ENCODE results near the gene LGALS3. TPM values are rescaled to one million over a fixed set of nuclear protein-coding genes. Genes with fewer than 3 reads are reported as not detected.

The LGALS3 gene
- total RNA-seq, 1 donor from 2014 or later: 17.1 TPM

DNA sequence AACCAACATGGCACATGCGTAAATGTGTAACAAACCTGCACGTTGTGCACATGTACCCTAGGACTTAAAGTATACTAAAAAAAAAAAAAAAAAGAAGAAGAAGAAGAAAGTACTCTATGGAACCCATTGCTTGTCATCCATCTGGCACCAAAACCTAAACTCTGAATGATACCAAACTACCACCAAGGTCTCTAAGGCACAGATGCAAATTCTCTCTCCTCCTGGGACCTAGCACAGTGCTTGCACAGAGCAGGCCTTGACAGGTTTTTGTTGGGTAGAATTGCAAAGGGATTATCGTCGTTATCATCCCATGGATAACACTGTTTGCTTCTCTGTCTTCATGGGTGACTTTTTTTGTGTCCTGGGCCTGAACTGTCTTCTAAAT, 13.2 kb upstream of the LGALS3 start:
- no peaks in the 10 kb centered on the region for H3K9me3 Mint-ChIP-seq
- TF ChIP-seq, protein P1, sequence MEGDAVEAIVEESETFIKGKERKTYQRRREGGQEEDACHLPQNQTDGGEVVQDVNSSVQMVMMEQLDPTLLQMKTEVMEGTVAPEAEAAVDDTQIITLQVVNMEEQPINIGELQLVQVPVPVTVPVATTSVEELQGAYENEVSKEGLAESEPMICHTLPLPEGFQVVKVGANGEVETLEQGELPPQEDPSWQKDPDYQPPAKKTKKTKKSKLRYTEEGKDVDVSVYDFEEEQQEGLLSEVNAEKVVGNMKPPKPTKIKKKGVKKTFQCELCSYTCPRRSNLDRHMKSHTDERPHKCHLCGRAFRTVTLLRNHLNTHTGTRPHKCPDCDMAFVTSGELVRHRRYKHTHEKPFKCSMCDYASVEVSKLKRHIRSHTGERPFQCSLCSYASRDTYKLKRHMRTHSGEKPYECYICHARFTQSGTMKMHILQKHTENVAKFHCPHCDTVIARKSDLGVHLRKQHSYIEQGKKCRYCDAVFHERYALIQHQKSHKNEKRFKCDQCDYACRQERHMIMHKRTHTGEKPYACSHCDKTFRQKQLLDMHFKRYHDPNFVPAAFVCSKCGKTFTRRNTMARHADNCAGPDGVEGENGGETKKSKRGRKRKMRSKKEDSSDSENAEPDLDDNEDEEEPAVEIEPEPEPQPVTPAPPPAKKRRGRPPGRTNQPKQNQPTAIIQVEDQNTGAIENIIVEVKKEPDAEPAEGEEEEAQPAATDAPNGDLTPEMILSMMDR (IDR thresholded peaks at IDR 0.05; ENCODE audit: unreplicated experiment): no peak

DNA sequence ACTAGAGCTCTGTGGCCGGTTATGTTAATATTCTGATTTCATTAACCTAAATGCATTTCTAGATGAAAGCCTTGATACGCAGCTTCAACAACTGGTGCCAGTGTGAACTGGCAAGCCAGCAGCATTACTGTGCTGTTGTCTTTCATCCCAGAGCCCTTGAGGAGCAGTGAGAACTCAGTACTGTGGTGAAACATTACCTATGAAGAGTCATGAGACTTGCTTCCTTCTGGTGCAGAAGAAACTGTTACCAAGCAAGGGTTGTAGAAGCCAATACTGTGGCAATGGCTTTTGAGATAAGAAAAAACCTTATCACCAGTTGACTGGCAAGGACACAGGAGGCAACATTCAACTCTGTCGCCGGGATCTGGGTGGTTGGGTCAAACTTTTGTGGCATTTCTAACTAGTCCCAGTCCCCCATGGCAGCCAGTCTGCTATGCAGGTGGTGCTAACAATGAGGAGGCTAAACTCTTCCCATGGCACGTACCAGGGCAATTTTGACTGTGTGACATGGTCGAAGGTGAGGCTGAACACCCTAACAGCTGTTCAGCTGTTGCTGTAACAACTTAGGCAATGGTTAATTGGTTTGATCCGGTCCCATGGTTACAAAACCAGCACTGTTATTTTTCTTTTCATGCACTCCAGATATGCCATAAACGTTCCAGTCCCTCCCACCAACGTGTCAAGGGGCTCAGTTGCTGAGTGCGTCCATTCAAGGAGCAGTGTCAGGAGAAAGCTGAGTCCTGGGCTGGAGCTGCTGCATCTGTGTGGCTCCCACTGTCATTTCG, 12.6 kb upstream of the LGALS3 start:
- H3K36me3 Mint-ChIP-seq: no peaks in the 10 kb centered on the region
- no peaks in the 10 kb centered on the region for H3K27me3 Mint-ChIP-seq (ENCODE audit: low read depth)
- no peaks in the 10 kb centered on the region for H3K9me3 Mint-ChIP-seq
- no peak overlapping the region for H3K27ac Mint-ChIP-seq
- H3K4me3 Mint-ChIP-seq: no peak overlapping the region
- peaks cover 43% of the 10 kb centered on the region for H3K4me1 Mint-ChIP-seq
- no peak for DNase-seq (ENCODE audit: low spot score in 2 of 2, unreplicated experiment in 2 of 2)
- TF ChIP-seq, protein P1 (IDR thresholded peaks at IDR 0.05; ENCODE audit: unreplicated experiment): no peak

More for the DNA sequence above, 13.2 kb upstream of the LGALS3 start:
- no peak for DNase-seq (ENCODE audit: low spot score in 2 of 2, unreplicated experiment in 2 of 2)
- Mint-ChIP-seq H3K36me3 (no peaks in the 10 kb centered on the region), H3K27me3 (ENCODE audit: low read depth) (no peaks in the 10 kb centered on the region), H3K4me1 (peaks cover 38% of the 10 kb centered on the region), H3K4me3 (no peak overlapping the region), H3K27ac (no peak overlapping the region)

DNA sequence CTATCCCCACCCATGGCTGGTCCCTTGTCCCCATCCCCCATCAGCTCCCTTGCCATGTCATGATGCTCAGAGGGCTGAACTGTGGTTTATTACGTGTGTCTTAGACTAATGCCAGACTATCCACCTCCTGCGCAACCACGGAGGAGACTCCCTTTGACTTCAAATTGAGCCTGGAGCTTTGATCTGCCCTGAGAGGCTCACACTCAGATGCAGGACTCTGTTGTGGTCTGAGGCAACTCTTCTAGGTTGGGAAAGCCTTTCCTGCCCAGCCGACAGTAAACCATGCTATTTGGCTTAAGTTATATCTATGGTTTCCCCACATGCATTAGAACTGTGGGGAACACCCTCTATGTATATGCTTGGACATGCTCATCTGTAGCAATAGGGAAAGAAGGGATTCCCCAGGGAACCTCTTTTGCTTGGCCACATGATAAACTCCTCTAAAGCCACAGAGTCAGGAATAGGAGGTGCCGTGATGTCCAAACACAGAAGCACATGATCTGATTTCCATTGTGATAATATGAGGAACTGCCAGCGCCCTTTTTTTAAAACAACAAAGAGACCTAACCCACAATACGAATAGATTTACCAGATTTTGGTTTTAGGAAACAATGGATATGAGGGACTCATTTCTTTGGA, 11.1 kb upstream of the LGALS3 start:
- TF ChIP-seq, protein P1 (IDR thresholded peaks at IDR 0.05; ENCODE audit: unreplicated experiment): no peak
- Mint-ChIP-seq H3K27me3 (ENCODE audit: low read depth) (no peaks in the 10 kb centered on the region), H3K9me3 (no peaks in the 10 kb centered on the region), H3K4me3 (no peak overlapping the region), H3K27ac (peak overlapping the region; percentile 66), H3K4me1 (peaks cover 57% of the 10 kb centered on the region), H3K36me3 (no peaks in the 10 kb centered on the region)
- no peak for DNase-seq (ENCODE audit: low spot score in 2 of 2, unreplicated experiment in 2 of 2)

DNA sequence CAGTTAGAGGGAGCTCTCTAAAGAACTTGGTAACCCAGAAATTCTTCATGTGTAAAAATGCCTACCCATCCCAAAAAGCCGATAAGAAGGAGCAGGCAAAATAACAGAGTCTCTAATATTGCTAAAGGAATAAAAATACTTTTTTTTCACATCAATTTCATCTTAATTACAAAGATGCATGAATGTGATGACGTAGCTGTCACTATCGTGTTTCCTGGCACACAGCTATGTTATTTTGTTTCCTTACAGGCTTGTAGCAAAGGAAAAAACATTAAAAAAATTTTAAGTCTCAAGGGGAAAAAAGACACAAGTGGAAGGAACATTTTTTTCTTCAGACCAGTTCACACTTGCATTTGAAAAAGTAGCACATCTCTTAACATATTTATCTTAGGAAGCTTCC, 10.3 kb upstream of the LGALS3 start:
- Mint-ChIP-seq H3K36me3 (no peaks in the 10 kb centered on the region), H3K9me3 (no peaks in the 10 kb centered on the region), H3K27me3 (ENCODE audit: low read depth) (no peaks in the 10 kb centered on the region), H3K4me3 (no peak overlapping the region), H3K27ac (peak overlapping the region; percentile 66), H3K4me1 (peaks cover 66% of the 10 kb centered on the region)
- TF ChIP-seq, protein P1 (IDR thresholded peaks at IDR 0.05; ENCODE audit: unreplicated experiment): no peak
- no peak for DNase-seq (ENCODE audit: low spot score in 2 of 2, unreplicated experiment in 2 of 2)

DNA sequence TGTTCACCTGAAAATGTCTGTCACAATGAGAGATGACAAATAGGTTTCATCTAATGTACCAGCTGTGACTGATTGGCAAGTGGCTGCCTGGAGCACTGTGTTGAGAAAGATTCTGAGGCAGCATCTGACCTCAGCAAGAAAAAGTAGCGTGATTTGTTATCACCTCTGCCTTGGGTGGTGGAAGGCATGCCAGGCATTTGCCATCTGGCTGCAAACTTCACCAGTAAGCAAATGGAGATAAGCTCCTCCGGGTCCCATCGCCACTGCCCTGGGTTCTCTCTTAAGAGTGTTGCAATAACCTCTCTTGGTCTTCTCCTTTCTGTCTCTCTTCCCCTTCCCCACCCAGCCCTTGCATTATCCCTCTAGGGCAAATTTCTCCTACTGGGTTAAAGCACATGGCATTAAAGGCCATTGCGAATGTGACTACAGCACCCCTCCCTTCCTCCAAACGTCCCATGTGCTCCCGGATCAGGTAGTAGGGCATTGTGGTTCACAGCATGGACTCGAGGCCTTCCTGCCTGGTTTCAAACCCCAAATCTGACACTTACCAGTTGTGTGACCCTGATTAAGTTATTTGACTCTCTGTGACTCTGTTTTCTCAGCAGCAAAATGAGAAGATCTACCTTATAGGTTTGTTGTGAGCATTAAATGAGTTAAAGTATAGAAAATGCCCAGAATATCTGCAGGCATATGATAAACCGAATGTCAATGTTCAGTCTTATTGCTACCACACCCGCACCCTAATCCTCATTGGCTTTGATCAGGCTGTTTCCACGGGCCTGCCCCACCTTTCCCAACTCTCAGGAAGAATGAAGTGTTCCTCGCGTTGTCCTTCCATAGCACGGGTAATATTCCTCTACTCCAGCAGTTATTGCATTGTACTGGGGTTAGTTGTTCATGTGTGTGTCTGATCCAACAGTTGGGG, 8.2 kb upstream of the LGALS3 start:
- no peaks in the 10 kb centered on the region for H3K9me3 Mint-ChIP-seq
- no peaks in the 10 kb centered on the region for H3K36me3 Mint-ChIP-seq
- no peak for DNase-seq (ENCODE audit: low spot score in 2 of 2, unreplicated experiment in 2 of 2)
- H3K27ac Mint-ChIP-seq: peak overlapping the region; percentile 86
- H3K4me3 Mint-ChIP-seq: no peak overlapping the region
- no peaks in the 10 kb centered on the region for H3K27me3 Mint-ChIP-seq (ENCODE audit: low read depth)
- TF ChIP-seq, protein P1 (IDR thresholded peaks at IDR 0.05; ENCODE audit: unreplicated experiment): no peak
- peaks cover 70% of the 10 kb centered on the region for H3K4me1 Mint-ChIP-seq
